ENCODE measurements around the gene MEPE.
A peak's percentile ranks its signal among the peaks of the same experiment; 100 is the strongest.

The MEPE gene

GRCh38 chr4:87839592-87839946 is 6.8 kb downstream of the MEPE start:
- no peak for TF ChIP-seq CTCF (IDR thresholded peaks at IDR 0.05; ENCODE audit: extremely low read depth, missing control alignments)
- DNase-seq (ENCODE audit: low spot score), result no peak

GRCh38 chr4:87840149-87840548 is 7.4 kb downstream of the MEPE start:
- no peak for DNase-seq (ENCODE audit: low spot score)
- no peak for TF ChIP-seq CTCF (IDR thresholded peaks at IDR 0.05; ENCODE audit: extremely low read depth, missing control alignments)

GRCh38 chr4:87843936-87844335 is 11.2 kb downstream of the MEPE start:
- TF ChIP-seq CTCF (IDR thresholded peaks at IDR 0.05; ENCODE audit: extremely low read depth, missing control alignments), result no peak
- no peak for DNase-seq (ENCODE audit: low spot score)

GRCh38 chr4:87844452-87844851 is 11.7 kb downstream of the MEPE start:
- TF ChIP-seq CTCF (IDR thresholded peaks at IDR 0.05; ENCODE audit: extremely low read depth, missing control alignments), result no peak
- no peak for DNase-seq (ENCODE audit: low spot score)

GRCh38 chr4:87846226-87846625 is 13.5 kb downstream of the MEPE start:
- TF ChIP-seq CTCF (IDR thresholded peaks at IDR 0.05; ENCODE audit: extremely low read depth, missing control alignments), result no peak
- no peak for DNase-seq (ENCODE audit: low spot score)

GRCh38 chr4:87848622-87849351 is 16.0 kb downstream of the MEPE start:
- peak; percentile 47 for DNase-seq (ENCODE audit: low spot score)
- TF ChIP-seq CTCF (IDR thresholded peaks at IDR 0.05; ENCODE audit: extremely low read depth, missing control alignments), result peak; percentile 14

GRCh38 chr4:87849612-87850011 is 16.8 kb downstream of the MEPE start:
- no peak for TF ChIP-seq CTCF (IDR thresholded peaks at IDR 0.05; ENCODE audit: extremely low read depth, missing control alignments)
- DNase-seq (ENCODE audit: low spot score), result no peak
